Measurements from ENCODE around the gene CNPY2. TPM values are rescaled to one million over a fixed set of nuclear protein-coding genes. Genes with fewer than 3 reads are reported as not detected.

CNPY2 gene
- total RNA-seq, 2 experiments from 2014 or later: 81.0 to 81.7 TPM

DNA sequence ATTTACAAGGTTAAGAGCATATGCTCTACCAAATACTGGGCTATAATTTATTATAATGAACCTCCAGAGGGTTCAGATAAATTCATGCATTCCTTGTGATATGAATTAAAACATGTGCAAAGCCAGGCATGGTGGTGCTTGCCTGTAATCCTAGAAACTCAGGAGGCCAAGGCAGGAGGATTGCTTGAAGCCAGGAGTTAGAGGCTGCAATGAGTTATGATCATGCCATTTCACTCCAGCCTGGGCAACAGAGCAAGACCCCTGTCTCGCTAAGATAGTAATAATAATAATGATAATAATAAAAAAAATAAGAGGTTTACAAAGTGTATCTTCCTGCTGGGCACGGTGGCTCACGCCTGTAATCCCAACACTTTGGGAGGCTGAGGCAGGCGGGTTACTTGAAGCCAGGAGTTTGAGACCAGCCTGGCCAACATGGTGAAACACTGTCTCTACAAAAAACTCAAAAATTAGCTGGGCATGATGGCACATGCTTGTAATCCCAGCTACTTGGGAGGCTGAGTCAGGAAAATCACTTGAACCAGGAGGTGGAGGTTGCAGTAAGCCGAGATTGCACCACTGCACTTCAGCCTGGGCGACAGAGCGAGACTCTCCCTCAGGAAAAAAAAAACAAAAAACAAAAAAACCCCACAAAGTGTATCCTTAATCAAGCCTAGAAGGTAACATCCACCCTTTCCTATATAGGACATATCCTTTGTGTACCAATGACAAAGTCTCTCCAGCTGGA, 8.4 kb downstream of the CNPY2 start:
- intact Hi-C loops (cut with micrococcal nuclease): no loop called here
- Mint-ChIP-seq H3K36me3 (ENCODE audit: low read depth) (peaks cover 30% of the 10 kb centered on the region), H3K27ac (no peak overlapping the region), H3K4me3 (no peak overlapping the region), H3K4me1 (ENCODE audit: low read depth) (peaks cover under 1% of the 10 kb centered on the region), H3K27me3 (no peaks in the 10 kb centered on the region), H3K9me3 (no peaks in the 10 kb centered on the region)
- CTCF ChIA-PET: interaction anchor here (1.0 to 1.5 kb wide), 3 partner anchors 29 to 101 kb away, joined by 3 to 4 read pairs (median 3); no protein-coding TSS in a partner anchor
- DNase-seq (no peak), ATAC-seq (no peak)
- POLR2A ChIA-PET: interaction anchor here (1.0 kb wide), 1 partner anchor 141 kb away, joined by 3 read pairs; no protein-coding TSS in a partner anchor
- TF ChIP-seq, protein P1, sequence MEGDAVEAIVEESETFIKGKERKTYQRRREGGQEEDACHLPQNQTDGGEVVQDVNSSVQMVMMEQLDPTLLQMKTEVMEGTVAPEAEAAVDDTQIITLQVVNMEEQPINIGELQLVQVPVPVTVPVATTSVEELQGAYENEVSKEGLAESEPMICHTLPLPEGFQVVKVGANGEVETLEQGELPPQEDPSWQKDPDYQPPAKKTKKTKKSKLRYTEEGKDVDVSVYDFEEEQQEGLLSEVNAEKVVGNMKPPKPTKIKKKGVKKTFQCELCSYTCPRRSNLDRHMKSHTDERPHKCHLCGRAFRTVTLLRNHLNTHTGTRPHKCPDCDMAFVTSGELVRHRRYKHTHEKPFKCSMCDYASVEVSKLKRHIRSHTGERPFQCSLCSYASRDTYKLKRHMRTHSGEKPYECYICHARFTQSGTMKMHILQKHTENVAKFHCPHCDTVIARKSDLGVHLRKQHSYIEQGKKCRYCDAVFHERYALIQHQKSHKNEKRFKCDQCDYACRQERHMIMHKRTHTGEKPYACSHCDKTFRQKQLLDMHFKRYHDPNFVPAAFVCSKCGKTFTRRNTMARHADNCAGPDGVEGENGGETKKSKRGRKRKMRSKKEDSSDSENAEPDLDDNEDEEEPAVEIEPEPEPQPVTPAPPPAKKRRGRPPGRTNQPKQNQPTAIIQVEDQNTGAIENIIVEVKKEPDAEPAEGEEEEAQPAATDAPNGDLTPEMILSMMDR (IDR thresholded peaks at IDR 0.05): no peak

DNA sequence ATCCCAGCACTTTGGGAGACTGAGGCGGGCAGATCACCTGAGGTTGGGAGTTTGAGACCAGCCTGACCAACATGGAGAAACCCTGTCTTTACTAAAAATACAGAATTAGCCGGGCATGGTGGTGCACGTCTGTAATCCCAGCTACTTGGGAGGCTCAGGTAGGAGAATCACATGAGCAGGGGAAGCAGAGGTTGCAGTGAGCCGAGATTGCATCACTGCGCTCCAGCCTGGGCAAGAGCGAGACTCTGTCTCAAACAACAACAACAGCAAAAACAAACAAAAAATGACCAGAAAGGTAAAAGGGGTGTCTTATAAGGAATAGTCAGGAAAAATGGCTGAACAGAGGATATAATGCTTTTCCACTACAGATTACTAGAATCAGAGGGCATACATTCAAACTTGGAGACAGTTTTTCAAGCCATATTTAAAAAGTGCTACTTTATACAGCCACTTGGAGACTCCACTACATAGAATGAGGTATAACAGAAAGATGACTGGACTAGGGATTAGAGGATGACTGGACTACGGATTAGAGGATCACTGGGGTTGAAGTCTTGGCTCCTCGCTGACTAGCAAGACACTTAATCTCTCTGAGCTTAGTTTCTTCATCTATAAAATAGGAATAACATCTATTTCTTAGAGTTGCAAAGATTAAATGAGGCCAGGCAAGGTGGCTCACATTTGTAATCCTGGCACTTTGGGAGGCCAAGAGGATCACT, 10.8 kb downstream of the CNPY2 start:
- Mint-ChIP-seq H3K9me3 (no peaks in the 10 kb centered on the region), H3K27me3 (no peaks in the 10 kb centered on the region), H3K36me3 (ENCODE audit: low read depth) (peaks cover 25% of the 10 kb centered on the region), H3K4me3 (no peak overlapping the region), H3K27ac (no peak overlapping the region), H3K4me1 (ENCODE audit: low read depth) (peaks cover 16% of the 10 kb centered on the region)
- DNase-seq: no peak
- intact Hi-C loops (cut with micrococcal nuclease): no loop called here
- no peak for ATAC-seq
- TF ChIP-seq, protein P1 (IDR thresholded peaks at IDR 0.05): no peak
- CTCF ChIA-PET: interaction anchor here (0.6 to 1.8 kb wide), 2 partner anchors 115 to 159 kb away, joined by 3 to 4 read pairs; partner anchors contain the start of gene SMARCC2
- POLR2A ChIA-PET: no interaction called here

DNA sequence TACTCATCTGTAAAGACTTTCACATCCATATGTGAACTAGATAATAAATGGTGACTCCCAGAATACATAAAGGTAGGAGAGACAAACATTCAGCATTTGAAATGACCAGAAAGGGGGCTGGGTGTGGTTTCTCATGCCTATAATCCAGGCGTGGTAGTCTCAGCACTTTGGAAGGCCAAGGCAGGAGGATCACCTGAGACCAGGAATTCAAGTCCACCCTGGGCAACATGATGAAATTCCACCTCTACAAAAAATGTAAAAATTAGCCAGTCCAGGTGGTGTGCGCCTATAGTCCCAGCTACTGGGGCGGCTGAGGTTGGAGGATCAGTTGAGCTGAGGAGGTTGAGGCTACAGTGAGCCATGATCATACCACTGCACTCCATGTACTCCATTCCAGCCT, 11.5 kb downstream of the CNPY2 start:
- DNase-seq (no peak), ATAC-seq (no peak)
- TF ChIP-seq, protein P1 (IDR thresholded peaks at IDR 0.05): no peak
- ChIA-PET CTCF (interaction anchor here (1.8 kb wide), 1 partner anchor 160 kb away, joined by 4 read pairs; no protein-coding TSS in a partner anchor), POLR2A (no interaction called here)
- H3K27me3 Mint-ChIP-seq: no peaks in the 10 kb centered on the region
- peaks cover 16% of the 10 kb centered on the region for H3K4me1 Mint-ChIP-seq (ENCODE audit: low read depth)
- H3K36me3 Mint-ChIP-seq (ENCODE audit: low read depth): peaks cover 26% of the 10 kb centered on the region
- H3K27ac Mint-ChIP-seq: no peak overlapping the region
- no peaks in the 10 kb centered on the region for H3K9me3 Mint-ChIP-seq
- no peak overlapping the region for H3K4me3 Mint-ChIP-seq
- intact Hi-C loops (cut with micrococcal nuclease): no loop called here

DNA sequence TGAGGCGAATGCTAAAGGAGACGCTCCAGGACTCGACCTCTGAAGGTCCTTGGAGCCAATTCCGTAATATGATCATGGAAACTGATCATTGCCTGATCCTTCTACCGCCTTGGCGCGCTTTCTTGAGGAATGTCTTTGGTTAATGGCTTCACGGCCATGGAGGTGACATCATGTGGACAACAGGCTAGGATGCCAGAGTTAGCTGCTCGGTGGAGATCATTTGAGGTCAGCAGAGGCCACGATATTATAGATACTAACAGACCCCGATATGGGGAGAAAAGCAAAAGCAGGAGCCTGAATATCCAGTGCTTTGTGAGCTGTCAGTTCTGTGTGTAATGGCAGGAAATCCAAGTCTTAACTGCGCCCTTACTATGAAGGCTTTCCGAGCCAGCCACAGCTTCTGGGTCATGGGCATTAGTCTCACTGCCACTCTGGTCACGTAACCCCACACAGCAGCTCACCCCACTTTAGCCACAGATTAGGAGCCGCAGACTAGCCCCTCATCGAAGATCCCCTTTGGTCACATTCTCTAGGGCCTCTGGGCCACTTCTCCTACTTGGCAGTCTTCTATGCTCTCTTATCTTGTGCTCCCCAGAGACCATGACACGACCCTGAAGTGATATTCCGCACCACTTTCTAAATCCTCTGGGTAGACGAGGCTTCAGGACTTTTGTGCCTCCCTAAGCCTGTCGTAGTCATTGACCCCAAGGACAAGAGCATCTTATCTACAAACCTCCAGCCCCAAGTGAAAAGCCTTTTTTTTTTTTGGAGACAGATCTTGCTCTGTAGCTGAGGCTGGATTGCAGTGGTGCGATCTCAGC, 14.9 kb downstream of the CNPY2 start:
- H3K4me1 Mint-ChIP-seq (ENCODE audit: low read depth): peaks cover 43% of the 10 kb centered on the region
- no peaks in the 10 kb centered on the region for H3K27me3 Mint-ChIP-seq
- H3K9me3 Mint-ChIP-seq: no peaks in the 10 kb centered on the region
- ATAC-seq (no peak), DNase-seq (no peak)
- TF ChIP-seq, protein P1 (IDR thresholded peaks at IDR 0.05): no peak
- ChIA-PET CTCF (interaction anchor here (0.8 to 1.2 kb wide), 5 partner anchors 23 to 149 kb away, joined by 3 read pairs; partner anchors contain the start of gene MYL6B), POLR2A (interaction anchor here (0.6 to 2.9 kb wide), 9 partner anchors 9 to 170 kb away, joined by 3 to 10 read pairs (median 4); partner anchors contain the start of gene PAN2)
- H3K27ac Mint-ChIP-seq: peak overlapping the region; percentile 94
- H3K36me3 Mint-ChIP-seq (ENCODE audit: low read depth): peaks cover 41% of the 10 kb centered on the region
- intact Hi-C loops (cut with micrococcal nuclease): no loop called here
- H3K4me3 Mint-ChIP-seq: peak overlapping the region; percentile 93
